CD4-positive, alpha-beta T cell treated with Interleukin-15 for 4 hours (primary cell): Measurements from ENCODE around the gene SPATA31A6.
"Not testable (repeated sequence)": the region's sequence is repeated elsewhere in the genome, so short reads cannot be mapped to it uniquely, and the experiment has no call there.

Source experiments
- DNase-seq: peaks from one replicate; pipeline ENCODE4 v3.0.0-alpha.2; 2020; ENCODE audit warnings: low spot score

SPATA31A6 gene

GRCh38 chr9:42183359-42183758, at the start of gene SPATA31A6:
Gene SPATA31A6, plus strand, starts transcription at chr9:42183659. Its CDS starts 29 bp downstream, at chr9:42183688.
- DNase-seq = not testable (repeated sequence)

GRCh38 chr9:42160299-42160698, 23.2 kb upstream of the SPATA31A6 start:
- DNase-seq = not testable (repeated sequence)

DNA sequence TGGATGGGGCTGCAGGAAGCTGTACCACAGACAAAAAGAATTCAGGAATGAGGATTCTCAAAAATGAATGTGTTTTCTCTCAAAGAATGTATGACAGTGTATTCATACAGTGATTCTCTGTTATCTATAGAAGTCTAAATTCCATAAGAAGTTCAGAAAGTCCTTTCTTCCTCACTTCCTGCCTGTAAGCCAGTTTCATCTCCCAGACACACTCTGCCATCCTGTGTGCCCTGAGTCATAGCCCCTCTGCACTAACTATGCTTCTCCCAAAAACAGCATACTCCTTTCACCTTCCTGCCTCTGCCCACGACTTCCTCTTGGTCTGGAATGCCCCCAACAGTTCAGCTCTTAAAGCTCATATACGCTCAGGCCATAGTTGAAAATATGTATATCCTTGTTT, 36.4 kb downstream of the SPATA31A6 start:
- DNase-seq = not testable (repeated sequence)

GRCh38 chr9:42223230-42223629, 39.8 kb downstream of the SPATA31A6 start:
- DNase-seq = not testable (repeated sequence)

DNA sequence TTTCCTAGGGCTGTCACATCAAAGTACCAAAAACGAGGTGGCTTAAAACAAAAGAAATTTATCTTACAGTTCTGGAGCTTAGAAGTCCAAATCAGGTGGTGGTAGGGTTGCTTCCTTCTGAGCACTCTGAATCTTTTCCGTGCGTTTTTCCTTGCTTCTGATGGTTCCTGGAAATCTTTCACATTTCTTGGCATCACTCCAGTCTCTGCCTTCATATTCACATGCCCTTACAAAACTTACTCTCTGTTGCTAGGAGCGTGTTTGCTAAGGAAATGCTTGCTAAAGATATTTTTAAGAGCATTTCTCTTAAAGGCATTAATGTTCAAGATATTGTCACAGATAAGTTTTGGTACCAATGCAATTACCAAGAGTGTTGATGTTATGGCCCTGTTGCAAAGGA, 49.6 kb downstream of the SPATA31A6 start:
- not testable (repeated sequence) for DNase-seq

DNA sequence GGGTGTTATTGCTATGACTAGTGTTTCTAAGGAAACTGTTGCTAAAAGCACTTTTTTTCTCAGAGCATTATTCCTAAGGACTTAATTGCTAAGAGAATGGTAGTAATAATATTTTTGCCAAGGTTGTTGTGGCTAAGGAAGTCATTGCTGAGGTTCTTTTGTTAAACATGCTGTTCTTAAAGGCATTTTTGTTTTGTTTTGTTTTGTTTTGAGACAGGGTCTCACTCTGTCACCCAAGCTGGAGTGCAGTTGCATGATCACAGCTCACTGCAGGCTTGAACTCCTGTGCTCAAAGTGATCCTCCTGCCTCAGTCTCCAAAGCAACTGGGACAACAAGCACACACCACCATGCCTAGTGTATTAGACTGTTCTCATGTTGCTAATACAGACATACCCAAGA, 51.2 kb downstream of the SPATA31A6 start:
- not testable (repeated sequence) for DNase-seq

DNA sequence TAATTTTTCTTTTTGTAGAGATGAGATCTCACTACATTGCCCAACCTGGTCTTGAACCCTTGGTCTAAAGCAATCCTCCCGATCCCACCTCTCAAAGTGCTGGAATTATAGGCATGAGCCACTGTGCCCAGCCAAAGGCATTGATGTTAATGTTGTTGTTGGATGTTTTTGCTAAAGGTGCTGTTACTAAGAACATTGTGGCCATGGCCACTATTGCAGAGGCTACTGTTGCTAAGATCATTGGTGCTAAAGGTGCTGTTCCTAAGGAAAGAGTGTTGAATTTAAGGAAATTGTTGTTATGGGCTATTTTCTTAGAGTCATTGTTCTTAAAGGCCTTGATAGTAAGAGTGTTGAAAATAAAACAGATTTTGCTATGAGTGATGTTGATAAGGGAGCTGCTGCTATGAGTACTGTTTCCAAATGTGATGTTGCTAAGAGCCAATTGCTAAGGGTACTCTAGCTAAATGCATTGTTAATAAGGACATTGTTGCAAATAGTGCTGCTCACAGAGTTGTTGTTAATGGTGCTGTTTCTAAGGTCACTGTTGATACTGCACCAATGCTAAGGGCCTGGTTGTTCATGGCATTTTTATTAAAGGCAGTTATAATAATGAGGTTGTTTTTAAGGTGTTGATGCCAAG, 52.0 kb downstream of the SPATA31A6 start:
- not testable (repeated sequence) for DNase-seq

DNA sequence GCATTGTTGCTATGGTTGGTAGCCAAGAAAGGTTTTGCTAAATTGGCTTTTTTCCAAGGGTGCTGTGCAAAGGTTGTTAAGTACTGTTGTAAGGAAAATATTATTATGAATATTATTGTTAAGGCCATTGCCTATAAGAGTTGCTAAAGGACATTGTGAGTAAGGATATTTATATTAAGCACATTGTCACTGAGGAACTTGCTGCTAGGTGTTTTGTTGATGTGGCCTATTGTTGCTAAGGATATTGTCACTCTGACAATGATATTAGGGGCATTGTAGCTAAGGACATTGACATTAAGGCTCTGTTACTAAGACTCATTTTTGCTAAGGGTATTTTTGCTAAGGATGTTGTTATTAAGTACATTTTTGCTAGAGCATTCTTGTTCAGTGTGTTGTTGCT, 52.6 kb downstream of the SPATA31A6 start:
- not testable (repeated sequence) for DNase-seq

DNA sequence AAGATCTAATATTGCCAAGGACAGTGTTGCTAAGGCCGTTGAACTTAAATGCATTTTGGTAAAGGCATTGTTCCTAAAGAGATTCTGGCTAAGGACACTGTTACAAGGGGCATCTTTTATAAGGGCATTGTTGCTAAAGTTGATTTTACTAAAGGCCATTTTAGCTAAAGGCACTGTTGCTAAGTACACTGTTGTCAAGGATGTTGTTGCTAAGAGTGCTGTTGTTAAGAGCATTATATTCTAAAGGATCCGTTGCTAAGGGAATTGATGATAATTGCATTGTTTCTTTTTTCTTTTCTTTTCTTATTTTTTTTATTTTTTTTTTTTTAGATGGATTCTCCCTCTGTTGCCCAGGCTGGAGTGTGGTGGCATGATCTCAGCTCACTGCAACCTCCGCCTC, 53.9 kb downstream of the SPATA31A6 start:
- not testable (repeated sequence) for DNase-seq

DNA sequence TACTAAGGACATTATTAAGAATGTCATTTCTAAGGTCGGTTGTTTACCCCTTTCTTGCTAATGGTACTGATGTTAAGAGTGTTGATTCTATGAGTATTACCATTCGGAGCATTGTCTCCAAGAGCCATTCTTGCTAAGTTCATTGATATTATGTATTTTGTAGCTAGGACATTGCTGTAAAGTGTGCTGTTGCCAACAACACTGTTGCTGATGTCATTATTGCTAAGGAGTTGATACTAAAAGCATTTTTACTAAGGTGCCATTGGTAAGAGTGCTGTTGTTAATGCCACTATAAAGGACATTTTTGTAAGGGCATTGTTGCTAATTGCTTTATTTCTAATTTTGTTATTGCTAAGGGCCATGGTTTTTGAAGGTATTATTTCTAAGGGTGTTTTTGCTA, 55.4 kb downstream of the SPATA31A6 start:
- DNase-seq = not testable (repeated sequence)
